Fibroblast of lung (primary cell): ENCODE measurements around the gene FBN1. TPM values are rescaled to one million over a fixed set of nuclear protein-coding genes. Genes with fewer than 3 reads are reported as not detected.

ENCODE experiments used
- DNase-seq, 2 donors: peaks; one replicate each; pipeline versions ENCODE4 v3.0.0 to v3.0.0-alpha.2; 2010; ENCODE audit warnings: low read depth in 2 of 2
- H2AFZ ChIP-seq: 2 replicates; pipeline ENCODE4 v1.5.1; 2012; ENCODE audit warnings: low read length, control low read depth, inconsistent platforms
- H3K27ac ChIP-seq: 2 replicates; pipeline ENCODE4 v1.5.1; 2011; ENCODE audit warnings: low read length, control low read depth; ENCODE audit not compliant: insufficient read depth
- H3K27me3 ChIP-seq: 2 replicates; pipeline ENCODE4 v1.5.1; 2011; ENCODE audit warnings: mild to moderate bottlenecking, low read length; ENCODE audit not compliant: control insufficient read depth, insufficient read depth
- H3K36me3 ChIP-seq: 2 replicates; pipeline ENCODE4 v1.5.1; 2011; ENCODE audit warnings: low read length; ENCODE audit not compliant: control insufficient read depth, insufficient read depth
- H3K4me1 ChIP-seq: 2 replicates; pipeline ENCODE4 v1.5.1; 2011; ENCODE audit warnings: low read length; ENCODE audit not compliant: control insufficient read depth, insufficient read depth; ENCODE audit errors: extremely low read depth
- H3K4me2 ChIP-seq: 2 replicates; pipeline ENCODE4 v1.5.1; 2011; ENCODE audit warnings: low read length, control low read depth; ENCODE audit not compliant: insufficient read depth; ENCODE audit errors: extremely low read depth
- H3K4me3 ChIP-seq, 4 experiments: fragments of 200-600 bp in 1 of 4; sonication (generic) in 1 of 4; replicated peaks in 1 of 4; 2 replicates each; pipeline ENCODE4 v1.5.1; 2011 to 2016; ENCODE audit warnings: low read length in 4 of 4, low read depth in 3 of 4, mild to moderate bottlenecking in 3 of 4, control low read depth in 2 of 4, inconsistent platforms in 1 of 4, mixed read lengths in 1 of 4; ENCODE audit not compliant: insufficient read depth in 1 of 4; ENCODE audit errors: control extremely low read depth in 1 of 4
- H3K79me2 ChIP-seq: 2 replicates; pipeline ENCODE4 v1.5.1; 2012; ENCODE audit warnings: mild to moderate bottlenecking, low read length, inconsistent platforms; ENCODE audit not compliant: control insufficient read depth, insufficient read depth
- H3K9ac ChIP-seq: 2 replicates; pipeline ENCODE4 v1.5.1; 2011; ENCODE audit warnings: mild to moderate bottlenecking, low read length, control low read depth; ENCODE audit not compliant: insufficient read depth
- H3K9me3 ChIP-seq: 2 replicates; pipeline ENCODE4 v1.5.1; 2012; ENCODE audit warnings: low read depth, low read length; ENCODE audit not compliant: control insufficient read depth, insufficient read depth
- H4K20me1 ChIP-seq: 2 replicates; pipeline ENCODE4 v1.5.1; 2011; ENCODE audit warnings: low read length; ENCODE audit not compliant: control insufficient read depth, insufficient read depth; ENCODE audit errors: extremely low read depth
- CTCF ChIP-seq, 2 donors: IDR thresholded peaks in 1 of 2; conservative IDR thresholded peaks in 1 of 2; 1 replicate in 1 of 2; 2 replicates in 1 of 2; pipeline ENCODE4 v1.5.1; 2011 to 2012; ENCODE audit warnings: low read length in 2 of 2, control low read depth in 1 of 2, inconsistent platforms in 1 of 2, low read depth in 1 of 2, mild to moderate bottlenecking in 1 of 2
- EZH2 ChIP-seq: IDR thresholded peaks from 2 replicates; pipeline ENCODE4 v1.5.1; 2012; ENCODE audit warnings: low read length, control low read depth, mild to moderate bottlenecking; ENCODE audit errors: missing control alignments
- polyA plus RNA-seq, 2 donors: library from polyadenylated mRNA; depleted of rRNA in 1 of 2; stranded (reverse) in 1 of 2; unstranded in 1 of 2; fragments of >200 nt; gene quantifications; 2 replicates each; pipeline ENCODE4 v1.2.1, GENCODE V29; 2011 to 2012; ENCODE audit warnings: missing spikeins in 1 of 2
- total RNA-seq: library from RNA; depleted of rRNA; stranded (reverse); fragments of >200 nt; gene quantifications from 2 replicates; pipeline ENCODE4 v1.2.1, GENCODE V29; 2014

FBN1 gene
- total and polyA plus RNA-seq, 2 donors (not counting 1 experiment from before 2014, with no cell fraction given), result 368 to 446 TPM

- H3K4me1 ChIP-seq, result peaks cover 19% of the 10 kb centered on the region
- no peak overlapping the region for H3K9ac ChIP-seq
- H3K27ac ChIP-seq, result no peak overlapping the region
- TF ChIP-seq EZH2, result no peak
- TF ChIP-seq CTCF (conservative IDR thresholded peaks at IDR 0.05 in 1 of 2, IDR thresholded peaks at IDR 0.05 in 1 of 2; ENCODE audit: low read depth in 1 of 2, low read length in 2 of 2), result no peak
- H3K36me3 ChIP-seq, result peaks cover 13% of the 10 kb centered on the region
- peak in 1 of 2 donors; percentile 64 for DNase-seq
- H3K4me3 ChIP-seq, result no peak overlapping the region
- H2AFZ ChIP-seq, result no peak overlapping the region
- no peaks in the 10 kb centered on the region for H4K20me1 ChIP-seq
- H3K79me2 ChIP-seq, result no peaks in the 10 kb centered on the region
- H3K4me2 ChIP-seq, result no peak overlapping the region
- no peaks in the 10 kb centered on the region for H3K27me3 ChIP-seq
- H3K9me3 ChIP-seq, result no peaks in the 10 kb centered on the region
Observed at GRCh38 chr15:48415036-48415886, 230.2 kb downstream of the FBN1 start.

GRCh38 chr15:48414015-48414414, 231.5 kb downstream of the FBN1 start:
- peaks cover 19% of the 10 kb centered on the region for H3K4me1 ChIP-seq
- H4K20me1 ChIP-seq, result no peaks in the 10 kb centered on the region
- H2AFZ ChIP-seq, result no peak overlapping the region
- H3K9ac ChIP-seq, result no peak overlapping the region
- TF ChIP-seq EZH2, result no peak
- no peak for TF ChIP-seq CTCF (conservative IDR thresholded peaks at IDR 0.05 in 1 of 2, IDR thresholded peaks at IDR 0.05 in 1 of 2; ENCODE audit: low read depth in 1 of 2, low read length in 2 of 2)
- no peaks in the 10 kb centered on the region for H3K27me3 ChIP-seq
- no peak overlapping the region for H3K4me2 ChIP-seq
- no peaks in the 10 kb centered on the region for H3K9me3 ChIP-seq
- no peaks in the 10 kb centered on the region for H3K79me2 ChIP-seq
- peak overlapping the region; percentile 19 for H3K27ac ChIP-seq
- H3K36me3 ChIP-seq, result peaks cover 15% of the 10 kb centered on the region
- no peak overlapping the region for H3K4me3 ChIP-seq
- DNase-seq, result peak; percentile 57 to 89

- DNase-seq, result peak; percentile 54 to 79
- H3K27ac ChIP-seq, result peak overlapping the region; percentile 19
- H4K20me1 ChIP-seq, result no peaks in the 10 kb centered on the region
- H3K4me3 ChIP-seq, result no peak overlapping the region
- H3K79me2 ChIP-seq, result no peaks in the 10 kb centered on the region
- no peak overlapping the region for H2AFZ ChIP-seq
- peaks cover 19% of the 10 kb centered on the region for H3K4me1 ChIP-seq
- TF ChIP-seq CTCF (conservative IDR thresholded peaks at IDR 0.05 in 1 of 2, IDR thresholded peaks at IDR 0.05 in 1 of 2; ENCODE audit: low read depth in 1 of 2, low read length in 2 of 2), result no peak
- no peak for TF ChIP-seq EZH2
- H3K4me2 ChIP-seq, result no peak overlapping the region
- H3K27me3 ChIP-seq, result no peaks in the 10 kb centered on the region
- H3K9me3 ChIP-seq, result no peaks in the 10 kb centered on the region
- peaks cover 16% of the 10 kb centered on the region for H3K36me3 ChIP-seq
- H3K9ac ChIP-seq, result no peak overlapping the region
Observed at GRCh38 chr15:48413304-48413703, 232.2 kb downstream of the FBN1 start.
